Motor neuron (in vitro differentiated cells): ENCODE data around the gene IFI44. TPM values are rescaled to one million over a fixed set of nuclear protein-coding genes. Genes with fewer than 3 reads are reported as not detected.

Experiments
- ATAC-seq, 8 experiments: fragments of 200-7000 bp; cut with Tn5 transposase; replicated peaks in 6 of 8; 2 replicates each; pipeline ENCODE4 v1.8.0; 2021; ENCODE audit warnings: mild to moderate bottlenecking in 8 of 8, moderate library complexity in 8 of 8
- H3K27ac ChIP-seq, 2 donors: fragments of 250-450 bp; sonication (Bioruptor Pico); 2 replicates each; pipeline ENCODE4 v1.9.0; 2021; ENCODE audit warnings: antibody characterized with exemption in 2 of 2, mild to moderate bottlenecking in 2 of 2, moderate library complexity in 1 of 2
- H3K4me1 ChIP-seq, 2 donors: fragments of 250-450 bp; sonication (Bioruptor Pico); replicated peaks in 1 of 2; 2 replicates each; pipeline ENCODE4 v1.6.1; 2021; ENCODE audit warnings: antibody characterized with exemption in 2 of 2, mild to moderate bottlenecking in 2 of 2, moderate library complexity in 1 of 2
- H3K4me3 ChIP-seq, 5 donors: fragments of 250-450 bp; sonication (Bioruptor Pico); 2 replicates each; pipeline ENCODE4 v1.9.0; 2021; ENCODE audit warnings: antibody characterized with exemption in 5 of 5, mild to moderate bottlenecking in 5 of 5, moderate library complexity in 4 of 5
- WGBS, 10 experiments: fragments of 450-650 bp; shearing (Covaris generic); methylation state at CpG; one replicate each; pipeline ENCODE4 v1.0.0; 2022; 5-methylcytosine and 5-hydroxymethylcytosine counted together
- in situ Hi-C, 9 experiments: fragments of 400-800 bp; cut with MboI; loops; one replicate each; pipeline ENCODE4 v1.15.0; 2021; ENCODE audit warnings: low sequenced_read_pairs in 9 of 9, low pct_unique_long_range_greater_than_20kb in 2 of 9; ENCODE audit not compliant: unreplicated experiment in 9 of 9
- total RNA-seq, 8 experiments: library from RNA; unstranded; fragments of 300-600 nt; gene quantifications; 2 replicates each; pipeline versions ENCODE4 v1.2.3 to v1.2.4, GENCODE V29; 2022

Gene IFI44
- total RNA-seq, 8 experiments from 2014 or later = 0.76 to 119 (median 59.8) TPM; not detected in 3

GRCh38 chr1:78687315-78687714 lies 37.7 kb downstream of the IFI44 start:
- in situ Hi-C loops = loop anchor here in 1 of 9 experiments (25.0 kb wide), 1 partner anchor 150 kb away; no protein-coding TSS in a partner anchor
- no peak for ATAC-seq
- H3K4me3 ChIP-seq = no peak overlapping the region
- WGBS, 10 experiments = 67 to 100% (median 91%) methylated on average over 1 of the region's 1 CpG; no CpG with 5 or more reads in 6 of the 10 experiments
- H3K4me1 ChIP-seq = peaks cover 0 to 6% of the 10 kb centered on the region in 2 donors
- no peak overlapping the region for H3K27ac ChIP-seq

DNA sequence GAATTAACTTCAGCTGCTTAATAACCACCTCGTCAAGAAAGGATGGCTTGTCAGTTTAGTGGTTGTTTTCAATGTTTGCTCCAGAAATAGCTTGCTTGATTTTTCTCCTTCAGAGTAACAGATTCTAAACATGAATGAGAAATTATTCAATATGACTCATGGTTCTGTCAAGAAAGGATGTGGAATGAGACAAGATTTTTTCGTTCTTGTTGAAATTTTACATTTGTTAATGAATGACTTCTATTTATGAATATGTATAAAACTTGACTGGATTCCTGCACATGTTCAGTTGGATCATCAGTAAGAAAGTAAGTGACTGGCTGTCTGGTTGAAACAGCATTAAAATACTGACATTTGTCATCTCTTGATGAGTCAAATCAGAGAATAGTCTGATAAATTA lies 38.3 kb downstream of the IFI44 start:
- in situ Hi-C loops = loop anchor here in 1 of 9 experiments (25.0 kb wide), 1 partner anchor 149 kb away; no protein-coding TSS in a partner anchor
- Histone ChIP-seq H3K4me3 (no peak overlapping the region), H3K4me1 (peaks cover 0 to 6% of the 10 kb centered on the region in 2 donors), H3K27ac (no peak overlapping the region)
- WGBS, 10 experiments = 0 to 78% (median 55%) methylated on average over 1 to 2 of the region's 2 CpGs; no CpG with 5 or more reads in 1 of the 10 experiments
- peak in 4 of 8 experiments; percentile 8 to 91 (median 84) for ATAC-seq

DNA sequence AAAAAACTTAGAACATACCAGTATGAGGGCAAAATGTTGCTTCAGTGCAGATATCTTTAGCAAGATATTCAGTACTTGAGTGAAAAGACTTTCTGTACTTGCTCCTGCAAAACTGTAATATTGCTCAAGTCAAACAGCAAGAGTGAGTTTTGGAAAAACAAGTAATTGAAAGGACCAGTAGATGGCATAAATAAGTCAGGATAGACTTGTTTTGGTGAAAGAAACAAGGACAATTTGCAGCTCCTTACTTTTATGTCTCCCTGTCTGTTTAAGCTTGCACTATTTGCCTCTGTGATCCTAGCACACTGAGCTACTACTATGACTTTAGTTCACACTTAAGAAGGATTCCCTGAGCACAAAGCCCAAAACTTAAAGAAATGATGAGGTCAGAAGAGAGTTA lies 39.1 kb downstream of the IFI44 start:
- in situ Hi-C loops = loop anchor here in 1 of 9 experiments (25.0 kb wide), 1 partner anchor 149 kb away; no protein-coding TSS in a partner anchor
- no peak overlapping the region for H3K4me3 ChIP-seq
- ATAC-seq = peak in 3 of 8 experiments; percentile 29 to 75 (median 36)
- peaks cover 0 to 6% of the 10 kb centered on the region in 2 donors for H3K4me1 ChIP-seq
- no peak overlapping the region for H3K27ac ChIP-seq

GRCh38 chr1:78690516-78690915 lies 40.9 kb downstream of the IFI44 start:
- ATAC-seq = peak in 1 of 8 experiments; percentile 6
- Histone ChIP-seq H3K4me1 (peaks cover 0 to 6% of the 10 kb centered on the region in 2 donors), H3K4me3 (no peak overlapping the region), H3K27ac (no peak overlapping the region)
- 53 to 100% (median 99%) methylated on average over 1 to 3 of the region's 3 CpGs for WGBS, 10 experiments
- in situ Hi-C loops = loop anchor here in 1 of 9 experiments (25.0 kb wide), 1 partner anchor 147 kb away; no protein-coding TSS in a partner anchor

DNA sequence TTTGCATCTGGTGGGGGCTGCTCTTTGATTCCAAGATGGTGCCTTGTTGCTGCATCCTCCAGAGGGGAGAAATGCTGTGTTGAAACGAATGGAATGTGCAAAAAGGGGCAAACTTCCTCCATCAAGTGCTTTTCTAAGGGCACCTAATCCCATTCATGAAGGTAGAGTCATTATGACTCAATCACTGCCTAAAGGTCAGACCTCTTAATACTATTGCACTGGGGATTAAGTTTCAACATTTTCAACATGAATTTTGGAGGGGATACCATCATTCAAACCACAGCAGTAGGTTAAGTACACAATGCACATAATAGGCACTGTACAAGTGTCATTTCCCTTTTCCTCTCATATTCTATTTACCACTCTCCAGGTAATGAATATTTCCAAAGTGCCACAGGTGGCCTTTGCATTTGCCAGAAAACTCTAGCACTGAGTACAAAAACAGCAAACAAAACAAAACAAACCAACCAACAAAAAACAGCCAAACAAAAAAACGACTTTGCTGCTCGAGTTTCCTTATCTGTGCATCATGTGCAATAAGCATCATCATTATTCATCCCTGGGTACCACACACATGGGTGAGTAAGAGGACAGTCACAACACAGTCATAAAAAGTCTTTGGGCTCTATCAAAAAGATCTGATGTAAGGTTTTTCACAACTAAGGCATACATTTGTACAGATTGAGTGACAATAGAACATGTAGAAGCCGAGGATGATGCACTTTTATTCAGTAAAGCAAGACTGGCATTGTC lies 42.5 kb downstream of the IFI44 start:
- in situ Hi-C loops = loop anchor here in 1 of 9 experiments (25.0 kb wide), 1 partner anchor 145 kb away; no protein-coding TSS in a partner anchor
- no peak for ATAC-seq

GRCh38 chr1:78699813-78700212 lies 50.2 kb downstream of the IFI44 start:
- Histone ChIP-seq H3K4me1 (no peaks in the 10 kb centered on the region), H3K27ac (no peak overlapping the region), H3K4me3 (no peak overlapping the region)
- in situ Hi-C loops = loop anchor here in 1 of 9 experiments (25.0 kb wide), 2 partner anchors 137 to 512 kb away; no protein-coding TSS in a partner anchor
- ATAC-seq = no peak

More for the DNA sequence above, 42.5 kb downstream of the IFI44 start:
- Histone ChIP-seq H3K27ac (no peak overlapping the region), H3K4me3 (no peak overlapping the region), H3K4me1 (peaks cover 0 to 6% of the 10 kb centered on the region in 2 donors)
- WGBS, 10 experiments = 5 to 73% (median 35%) methylated on average over 1 to 4 of the region's 4 CpGs

GRCh38 chr1:78702426-78702825 lies 52.8 kb downstream of the IFI44 start:
- no peak for ATAC-seq
- H3K4me1 ChIP-seq = no peaks in the 10 kb centered on the region
- H3K27ac ChIP-seq = no peak overlapping the region
- H3K4me3 ChIP-seq = no peak overlapping the region
- in situ Hi-C loops = loop anchor here in 1 of 9 experiments (25.0 kb wide), 1 partner anchor 510 kb away; no protein-coding TSS in a partner anchor
- WGBS, 10 experiments = 50 to 88% (median 82%) methylated on average over 1 to 2 of the region's 2 CpGs; no CpG with 5 or more reads in 4 of the 10 experiments

- 40 to 100% (median 67%) methylated on average over 2 to 4 of the region's 4 CpGs for WGBS, 10 experiments
- H3K4me1 ChIP-seq = no peaks in the 10 kb centered on the region
- H3K27ac ChIP-seq = no peak overlapping the region
- no peak for ATAC-seq
- no peak overlapping the region for H3K4me3 ChIP-seq
- in situ Hi-C loops = loop anchor here in 1 of 9 experiments (25.0 kb wide), 1 partner anchor 508 kb away; no protein-coding TSS in a partner anchor
Observed at GRCh38 chr1:78703806-78704205, 54.2 kb downstream of the IFI44 start.

DNA sequence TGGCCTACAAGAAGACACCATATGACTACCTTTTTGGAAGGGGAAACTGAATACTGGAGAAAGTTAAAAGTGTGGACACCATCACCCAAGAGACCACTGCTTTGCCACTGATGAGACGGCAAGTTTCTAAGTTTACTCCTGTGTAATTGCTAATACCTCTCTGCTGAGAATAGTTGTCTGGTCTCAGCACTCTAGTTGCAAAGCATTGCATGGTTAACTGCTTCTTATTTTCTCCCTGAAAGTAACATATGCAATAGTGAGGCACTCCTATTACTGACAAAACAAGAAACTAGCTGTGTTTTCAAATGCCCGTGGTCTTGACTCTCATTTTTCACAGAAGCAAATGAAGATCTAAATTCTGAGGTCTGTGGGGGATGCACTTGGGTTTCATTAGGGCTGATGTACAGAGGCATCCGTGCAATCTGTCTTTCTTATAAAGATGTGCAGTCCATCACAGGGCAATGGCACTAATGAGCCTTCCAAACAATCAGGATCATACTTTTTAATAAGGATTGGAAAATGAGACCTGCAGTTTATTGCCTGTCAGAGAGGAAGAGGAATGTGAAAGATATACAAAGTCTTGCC lies 62.9 kb downstream of the IFI44 start:
- Histone ChIP-seq H3K4me1 (no peaks in the 10 kb centered on the region), H3K27ac (no peak overlapping the region), H3K4me3 (no peak overlapping the region)
- in situ Hi-C loops = loop anchor here in 1 of 9 experiments (25.0 kb wide), 1 partner anchor 500 kb away; no protein-coding TSS in a partner anchor
- ATAC-seq = peak in 4 of 8 experiments; percentile 47 to 69 (median 59)
- 20 to 100% (median 71%) methylated on average over 1 to 3 of the region's 3 CpGs for WGBS, 10 experiments

- H3K4me3 ChIP-seq = no peak overlapping the region
- no peaks in the 10 kb centered on the region for H3K4me1 ChIP-seq
- no peak overlapping the region for H3K27ac ChIP-seq
- no peak for ATAC-seq
- in situ Hi-C loops = loop anchor here in 1 of 9 experiments (25.0 kb wide), 1 partner anchor 499 kb away; no protein-coding TSS in a partner anchor
Observed at GRCh38 chr1:78713297-78713696, 63.7 kb downstream of the IFI44 start.

Other genes with a start within 250 kb of the IFI44 start
- gene PTGFR, start 158.9 kb upstream of the IFI44 start, total RNA-seq = 1 to 10 TPM in 1 of 8 experiments, under 1 TPM in 7; 0.17 to 1.4 (median 0.30) TPM
- gene IFI44L, start 29.4 kb upstream of the IFI44 start, total RNA-seq = 100 to 1,000 TPM in 1 of 8 experiments, 10 to 100 TPM in 3, 1 to 10 TPM in 2, under 1 TPM in 2; 0.09 to 130 (median 28.3) TPM